ENCODE results near the gene CTRB1.
"Not testable (repeated sequence)": the region's sequence is repeated elsewhere in the genome, so short reads cannot be mapped to it uniquely, and the experiment has no call there.

- TF ChIP-seq, protein P1, sequence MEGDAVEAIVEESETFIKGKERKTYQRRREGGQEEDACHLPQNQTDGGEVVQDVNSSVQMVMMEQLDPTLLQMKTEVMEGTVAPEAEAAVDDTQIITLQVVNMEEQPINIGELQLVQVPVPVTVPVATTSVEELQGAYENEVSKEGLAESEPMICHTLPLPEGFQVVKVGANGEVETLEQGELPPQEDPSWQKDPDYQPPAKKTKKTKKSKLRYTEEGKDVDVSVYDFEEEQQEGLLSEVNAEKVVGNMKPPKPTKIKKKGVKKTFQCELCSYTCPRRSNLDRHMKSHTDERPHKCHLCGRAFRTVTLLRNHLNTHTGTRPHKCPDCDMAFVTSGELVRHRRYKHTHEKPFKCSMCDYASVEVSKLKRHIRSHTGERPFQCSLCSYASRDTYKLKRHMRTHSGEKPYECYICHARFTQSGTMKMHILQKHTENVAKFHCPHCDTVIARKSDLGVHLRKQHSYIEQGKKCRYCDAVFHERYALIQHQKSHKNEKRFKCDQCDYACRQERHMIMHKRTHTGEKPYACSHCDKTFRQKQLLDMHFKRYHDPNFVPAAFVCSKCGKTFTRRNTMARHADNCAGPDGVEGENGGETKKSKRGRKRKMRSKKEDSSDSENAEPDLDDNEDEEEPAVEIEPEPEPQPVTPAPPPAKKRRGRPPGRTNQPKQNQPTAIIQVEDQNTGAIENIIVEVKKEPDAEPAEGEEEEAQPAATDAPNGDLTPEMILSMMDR (IDR thresholded peaks at IDR 0.05; ENCODE audit: low read length): not testable (repeated sequence)
- TF ChIP-seq EZH2 (IDR thresholded peaks at IDR 0.05; ENCODE audit: borderline replicate concordance, low read length): not testable (repeated sequence)
Observed at GRCh38 chr16:75205961-75206748, 12.6 kb upstream of the CTRB1 start.
